Liver (tissue), 9 donors: ENCODE data around the gene ASPHD2. TPM values are rescaled to one million over a fixed set of nuclear protein-coding genes. Genes with fewer than 3 reads are reported as not detected.

Experiments used
- DNase-seq: peaks from one replicate; pipeline ENCODE4 v3.0.0-alpha.2; 2017; ENCODE audit warnings: low spot score
- H3K27ac ChIP-seq, 2 donors: one replicate each; pipeline ENCODE4 v1.7.0; 2013; ENCODE audit warnings: inconsistent platforms in 2 of 2, low read length in 2 of 2, control low read depth in 1 of 2, low read depth in 1 of 2, mild to moderate bottlenecking in 1 of 2
- H3K27me3 ChIP-seq, 4 donors: one replicate each; pipeline versions ENCODE4 v1.6.1 to v1.7.0; 2013; ENCODE audit warnings: low read length in 3 of 4, inconsistent platforms in 1 of 4, mild to moderate bottlenecking in 1 of 4, moderate library complexity in 1 of 4; ENCODE audit not compliant: control insufficient read depth in 4 of 4, insufficient read depth in 4 of 4
- H3K36me3 ChIP-seq, 4 donors: one replicate each; pipeline versions ENCODE4 v1.6.1 to v1.7.0; 2013; ENCODE audit warnings: low read length in 3 of 4, mild to moderate bottlenecking in 3 of 4, low read depth in 1 of 4, moderate library complexity in 1 of 4; ENCODE audit not compliant: control insufficient read depth in 4 of 4, insufficient read depth in 3 of 4
- H3K4me1 ChIP-seq, 4 donors: one replicate each; pipeline versions ENCODE4 v1.6.1 to v1.7.0; 2013; ENCODE audit warnings: low read length in 3 of 4, mild to moderate bottlenecking in 3 of 4, moderate library complexity in 1 of 4; ENCODE audit not compliant: control insufficient read depth in 4 of 4, insufficient read depth in 4 of 4
- H3K4me3 ChIP-seq, 3 donors: one replicate each; pipeline versions ENCODE4 v1.6.1 to v1.7.0; 2013; ENCODE audit warnings: low read length in 3 of 3, control low read depth in 1 of 3, low read depth in 1 of 3, mild to moderate bottlenecking in 1 of 3
- H3K9ac ChIP-seq, 2 donors: one replicate each; pipeline ENCODE4 v1.7.0; 2013; ENCODE audit warnings: low read length in 2 of 2, mild to moderate bottlenecking in 2 of 2, moderate library complexity in 2 of 2, control low read depth in 1 of 2, low read depth in 1 of 2
- H3K9me3 ChIP-seq, 4 donors: one replicate each; pipeline versions ENCODE4 v1.6.1 to v1.7.0; 2013; ENCODE audit warnings: low read length in 3 of 4; ENCODE audit not compliant: control insufficient read depth in 4 of 4
- EGR1 ChIP-seq, 2 donors: IDR thresholded peaks; 2 replicates each; pipeline ENCODE4 v1.6.1; 2016 to 2018; ENCODE audit warnings: antibody characterized with exemption in 2 of 2, low read depth in 2 of 2
- FOXA1 ChIP-seq: IDR thresholded peaks from 2 replicates; pipeline ENCODE4 v1.6.1; 2016; ENCODE audit warnings: antibody characterized with exemption
- FOXA2 ChIP-seq: IDR thresholded peaks from 2 replicates; pipeline ENCODE4 v1.6.1; 2016; ENCODE audit warnings: antibody characterized with exemption
- HNF4A ChIP-seq, 2 donors: conservative IDR thresholded peaks; 2 replicates each; pipeline ENCODE4 v1.6.1; 2016; ENCODE audit warnings: antibody characterized with exemption in 2 of 2, mild to moderate bottlenecking in 2 of 2
- JUND ChIP-seq, 2 donors: IDR thresholded peaks; 2 replicates each; pipeline ENCODE4 v1.6.1; 2016; ENCODE audit warnings: antibody characterized with exemption in 2 of 2
- RAD21 ChIP-seq, 2 donors: IDR thresholded peaks; 2 replicates each; pipeline ENCODE4 v1.6.1; 2016; ENCODE audit warnings: antibody characterized with exemption in 2 of 2, mild to moderate bottlenecking in 2 of 2
- RXRA ChIP-seq, 2 donors: IDR thresholded peaks; 2 replicates each; pipeline ENCODE4 v1.6.1; 2017 to 2018; ENCODE audit warnings: antibody characterized with exemption in 2 of 2, mild to moderate bottlenecking in 1 of 2
- SP1 ChIP-seq: IDR thresholded peaks from 2 replicates; pipeline ENCODE4 v1.6.1; 2018; ENCODE audit warnings: antibody characterized with exemption, mild to moderate bottlenecking
- TAF1 ChIP-seq: conservative IDR thresholded peaks from 2 replicates; pipeline ENCODE4 v1.6.1; 2016; ENCODE audit warnings: antibody characterized with exemption, mild to moderate bottlenecking
- YY1 ChIP-seq: IDR thresholded peaks from 2 replicates; pipeline ENCODE4 v1.6.1; 2016; ENCODE audit warnings: antibody characterized with exemption, mild to moderate bottlenecking
- WGBS: extraction: QIAGEN DNeasy Blood & Tissue Kit; methylation state at CpG from one replicate; pipeline ENCODE4 v1.1.7; 2013; 5-methylcytosine and 5-hydroxymethylcytosine counted together
- polyA plus RNA-seq, 2 donors: library from polyadenylated mRNA; stranded (reverse) in 1 of 2; unstranded in 1 of 2; fragments of 200-250 nt in 1 of 2; fragments of >200 nt in 1 of 2; fragmentation: Nextera tagmentation in 1 of 2; extraction: Ambion mirVana in 1 of 2; gene quantifications; one replicate each; pipeline versions ENCODE4 v1.2.1 to v1.2.3, GENCODE V29; 2013 to 2015
- total RNA-seq, 2 donors: library from RNA; depleted of rRNA; stranded (reverse); fragments of >200 nt; gene quantifications; one replicate each; pipeline ENCODE4 v1.2.3, GENCODE V29; 2014
- TF ChIP-seq, protein P1 (sequence below): fragments of 150-350 bp; IDR thresholded peaks from 2 replicates; pipeline ENCODE4 v1.5.1; 2017; ENCODE audit warnings: improper control_type of control experiment, low read depth, low read length; ENCODE audit not compliant: missing input control
- TF ChIP-seq, protein P2 (sequence below): IDR thresholded peaks from 2 replicates; pipeline ENCODE4 v1.6.1; 2016; ENCODE audit warnings: antibody characterized with exemption
- TF ChIP-seq, protein P3 (sequence below): IDR thresholded peaks from 2 replicates; pipeline ENCODE4 v1.6.1; 2016; ENCODE audit warnings: antibody characterized with exemption
- TF ChIP-seq, protein P4 (sequence below): IDR thresholded peaks from 2 replicates; pipeline ENCODE4 v1.6.1; 2016; ENCODE audit warnings: antibody characterized with exemption, mild to moderate bottlenecking
- donor health status: healthy.
- donor health status: healthy.
- donor health status: healthy.
- donor health status: healthy.
- donor health status: healthy.

Gene ASPHD2
- total and polyA plus RNA-seq, 4 donors: 0.12 to 0.47 (median 0.18) TPM

DNA sequence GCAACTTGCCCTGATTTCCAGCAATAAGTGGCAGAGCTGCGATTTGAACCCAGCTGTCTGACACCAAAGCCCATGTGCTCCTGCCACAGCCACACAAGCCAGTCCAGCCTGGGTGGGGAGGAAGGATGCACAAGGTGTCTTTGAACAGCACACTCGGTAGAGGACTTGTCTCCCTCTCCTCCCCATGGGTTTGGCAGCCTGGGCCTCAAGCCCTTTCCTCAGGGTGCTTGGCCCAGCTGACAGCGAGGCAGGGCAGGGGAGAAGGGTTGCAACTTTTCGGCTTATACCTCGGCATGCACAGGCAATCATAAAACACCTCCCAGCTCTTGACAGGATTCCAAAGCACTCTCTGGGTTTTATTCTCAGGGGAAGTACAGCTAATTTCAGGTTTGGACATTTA is 19.3 kb downstream of the ASPHD2 start (continued):
- TF ChIP-seq YY1 (no peak), FOXA1 (no peak)

DNA sequence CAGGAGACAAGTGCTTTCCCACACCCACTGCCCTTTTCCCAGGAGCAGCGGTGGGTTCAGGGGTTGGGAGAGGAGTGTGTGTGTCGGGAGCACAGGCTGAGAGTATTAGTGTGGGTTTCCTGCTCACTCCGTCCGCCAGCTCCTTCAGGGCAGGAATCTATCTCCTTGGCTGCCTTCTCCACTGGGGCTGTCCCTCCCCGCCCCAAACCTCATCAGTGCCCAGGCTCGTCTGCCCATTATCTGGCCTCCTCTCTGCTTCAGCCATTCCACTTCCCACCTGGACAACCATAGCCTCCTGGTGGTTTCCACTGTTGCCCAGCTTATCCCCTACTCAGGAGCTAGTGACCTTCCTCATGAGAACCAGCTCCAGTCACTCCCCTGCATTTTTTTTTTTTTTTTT is 19.9 kb downstream of the ASPHD2 start:
- 84% methylated on average over 6 of the region's 6 CpGs for WGBS
- Histone ChIP-seq H3K36me3 (peaks cover 1 to 34% (median 23%) of the 10 kb centered on the region in 4 donors), H3K9ac (no peak overlapping the region), H3K9me3 (no peaks in the 10 kb centered on the region), H3K4me3 (no peak overlapping the region), H3K27me3 (no peaks in the 10 kb centered on the region), H3K27ac (no peak overlapping the region), H3K4me1 (no peaks in the 10 kb centered on the region)
- no peak for DNase-seq
- TF ChIP-seq, protein P1, sequence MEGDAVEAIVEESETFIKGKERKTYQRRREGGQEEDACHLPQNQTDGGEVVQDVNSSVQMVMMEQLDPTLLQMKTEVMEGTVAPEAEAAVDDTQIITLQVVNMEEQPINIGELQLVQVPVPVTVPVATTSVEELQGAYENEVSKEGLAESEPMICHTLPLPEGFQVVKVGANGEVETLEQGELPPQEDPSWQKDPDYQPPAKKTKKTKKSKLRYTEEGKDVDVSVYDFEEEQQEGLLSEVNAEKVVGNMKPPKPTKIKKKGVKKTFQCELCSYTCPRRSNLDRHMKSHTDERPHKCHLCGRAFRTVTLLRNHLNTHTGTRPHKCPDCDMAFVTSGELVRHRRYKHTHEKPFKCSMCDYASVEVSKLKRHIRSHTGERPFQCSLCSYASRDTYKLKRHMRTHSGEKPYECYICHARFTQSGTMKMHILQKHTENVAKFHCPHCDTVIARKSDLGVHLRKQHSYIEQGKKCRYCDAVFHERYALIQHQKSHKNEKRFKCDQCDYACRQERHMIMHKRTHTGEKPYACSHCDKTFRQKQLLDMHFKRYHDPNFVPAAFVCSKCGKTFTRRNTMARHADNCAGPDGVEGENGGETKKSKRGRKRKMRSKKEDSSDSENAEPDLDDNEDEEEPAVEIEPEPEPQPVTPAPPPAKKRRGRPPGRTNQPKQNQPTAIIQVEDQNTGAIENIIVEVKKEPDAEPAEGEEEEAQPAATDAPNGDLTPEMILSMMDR: no peak
- TF ChIP-seq, protein P2, sequence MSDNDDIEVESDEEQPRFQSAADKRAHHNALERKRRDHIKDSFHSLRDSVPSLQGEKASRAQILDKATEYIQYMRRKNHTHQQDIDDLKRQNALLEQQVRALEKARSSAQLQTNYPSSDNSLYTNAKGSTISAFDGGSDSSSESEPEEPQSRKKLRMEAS: no peak
- TF ChIP-seq RXRA (IDR thresholded peaks at IDR 0.05): no peak
- no peak for TF ChIP-seq SP1
- TF ChIP-seq EGR1 (IDR thresholded peaks at IDR 0.05; ENCODE audit: low read depth in 2 of 2): no peak
- TF ChIP-seq FOXA2: no peak
- no peak for TF ChIP-seq HNF4A (conservative IDR thresholded peaks at IDR 0.05)
- TF ChIP-seq TAF1: no peak
- no peak for TF ChIP-seq JUND (IDR thresholded peaks at IDR 0.05)
- TF ChIP-seq, protein P3, sequence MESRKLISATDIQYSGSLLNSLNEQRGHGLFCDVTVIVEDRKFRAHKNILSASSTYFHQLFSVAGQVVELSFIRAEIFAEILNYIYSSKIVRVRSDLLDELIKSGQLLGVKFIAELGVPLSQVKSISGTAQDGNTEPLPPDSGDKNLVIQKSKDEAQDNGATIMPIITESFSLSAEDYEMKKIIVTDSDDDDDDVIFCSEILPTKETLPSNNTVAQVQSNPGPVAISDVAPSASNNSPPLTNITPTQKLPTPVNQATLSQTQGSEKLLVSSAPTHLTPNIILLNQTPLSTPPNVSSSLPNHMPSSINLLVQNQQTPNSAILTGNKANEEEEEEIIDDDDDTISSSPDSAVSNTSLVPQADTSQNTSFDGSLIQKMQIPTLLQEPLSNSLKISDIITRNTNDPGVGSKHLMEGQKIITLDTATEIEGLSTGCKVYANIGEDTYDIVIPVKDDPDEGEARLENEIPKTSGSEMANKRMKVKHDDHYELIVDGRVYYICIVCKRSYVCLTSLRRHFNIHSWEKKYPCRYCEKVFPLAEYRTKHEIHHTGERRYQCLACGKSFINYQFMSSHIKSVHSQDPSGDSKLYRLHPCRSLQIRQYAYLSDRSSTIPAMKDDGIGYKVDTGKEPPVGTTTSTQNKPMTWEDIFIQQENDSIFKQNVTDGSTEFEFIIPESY: no peak
- TF ChIP-seq YY1: no peak
- TF ChIP-seq, protein P4, sequence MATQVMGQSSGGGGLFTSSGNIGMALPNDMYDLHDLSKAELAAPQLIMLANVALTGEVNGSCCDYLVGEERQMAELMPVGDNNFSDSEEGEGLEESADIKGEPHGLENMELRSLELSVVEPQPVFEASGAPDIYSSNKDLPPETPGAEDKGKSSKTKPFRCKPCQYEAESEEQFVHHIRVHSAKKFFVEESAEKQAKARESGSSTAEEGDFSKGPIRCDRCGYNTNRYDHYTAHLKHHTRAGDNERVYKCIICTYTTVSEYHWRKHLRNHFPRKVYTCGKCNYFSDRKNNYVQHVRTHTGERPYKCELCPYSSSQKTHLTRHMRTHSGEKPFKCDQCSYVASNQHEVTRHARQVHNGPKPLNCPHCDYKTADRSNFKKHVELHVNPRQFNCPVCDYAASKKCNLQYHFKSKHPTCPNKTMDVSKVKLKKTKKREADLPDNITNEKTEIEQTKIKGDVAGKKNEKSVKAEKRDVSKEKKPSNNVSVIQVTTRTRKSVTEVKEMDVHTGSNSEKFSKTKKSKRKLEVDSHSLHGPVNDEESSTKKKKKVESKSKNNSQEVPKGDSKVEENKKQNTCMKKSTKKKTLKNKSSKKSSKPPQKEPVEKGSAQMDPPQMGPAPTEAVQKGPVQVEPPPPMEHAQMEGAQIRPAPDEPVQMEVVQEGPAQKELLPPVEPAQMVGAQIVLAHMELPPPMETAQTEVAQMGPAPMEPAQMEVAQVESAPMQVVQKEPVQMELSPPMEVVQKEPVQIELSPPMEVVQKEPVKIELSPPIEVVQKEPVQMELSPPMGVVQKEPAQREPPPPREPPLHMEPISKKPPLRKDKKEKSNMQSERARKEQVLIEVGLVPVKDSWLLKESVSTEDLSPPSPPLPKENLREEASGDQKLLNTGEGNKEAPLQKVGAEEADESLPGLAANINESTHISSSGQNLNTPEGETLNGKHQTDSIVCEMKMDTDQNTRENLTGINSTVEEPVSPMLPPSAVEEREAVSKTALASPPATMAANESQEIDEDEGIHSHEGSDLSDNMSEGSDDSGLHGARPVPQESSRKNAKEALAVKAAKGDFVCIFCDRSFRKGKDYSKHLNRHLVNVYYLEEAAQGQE: no peak
- TF ChIP-seq FOXA1: no peak
- TF ChIP-seq RAD21 (IDR thresholded peaks at IDR 0.05): no peak
